SK-N-SH treated with all-trans-retinoic acid at 6 μM for 48 hours (cell line): ENCODE results near the gene EHD4.

Experiments used
- ATAC-seq: fragments of 200-7000 bp; cut with Tn5 transposase; 3 replicates; pipeline ENCODE4 v1.9.1; 2020; ENCODE audit warnings: mild to moderate bottlenecking, moderate library complexity
- BACH2 ChIP-seq: fragments of 250-450 bp; sonication (Bioruptor Pico); IDR thresholded peaks from 2 replicates; pipeline ENCODE4 v1.9.0; 2021; ENCODE audit warnings: mild to moderate bottlenecking, borderline replicate concordance
- ESRRG ChIP-seq: fragments of 250-450 bp; sonication (Bioruptor Pico); IDR thresholded peaks from 2 replicates; pipeline ENCODE4 v1.6.1; 2021; ENCODE audit warnings: mild to moderate bottlenecking
- GLIS3 ChIP-seq: fragments of 250-450 bp; sonication (Bioruptor Pico); IDR thresholded peaks from 2 replicates; pipeline ENCODE4 v1.5.0; 2020; ENCODE audit warnings: mild to moderate bottlenecking, moderate library complexity
- OSR1 ChIP-seq: fragments of 250-450 bp; sonication (Bioruptor Pico); IDR thresholded peaks from 2 replicates; pipeline ENCODE4 v1.8.0; 2022; ENCODE audit warnings: moderate library complexity, mild to moderate bottlenecking, inconsistent platforms
- PPARA ChIP-seq: fragments of 250-450 bp; sonication (Bioruptor Pico); IDR thresholded peaks from 2 replicates; pipeline ENCODE4 v1.5.0; 2020; ENCODE audit warnings: mild to moderate bottlenecking, borderline replicate concordance
- RARB ChIP-seq: fragments of 250-450 bp; sonication (Bioruptor Pico); IDR thresholded peaks from 2 replicates; pipeline ENCODE4 v1.8.0; 2021; ENCODE audit warnings: mild to moderate bottlenecking, moderate library complexity
- SNAI2 ChIP-seq: fragments of 250-450 bp; sonication (Bioruptor Pico); IDR thresholded peaks from 2 replicates; pipeline ENCODE4 v1.5.0; 2020; ENCODE audit warnings: mild to moderate bottlenecking, moderate library complexity
- TCF4 ChIP-seq: fragments of 250-450 bp; sonication (Bioruptor Pico); IDR thresholded peaks from 2 replicates; pipeline ENCODE4 v1.8.0; 2021; ENCODE audit warnings: mild to moderate bottlenecking, moderate library complexity, borderline replicate concordance
- TOX ChIP-seq: fragments of 250-450 bp; sonication (Bioruptor Pico); IDR thresholded peaks from 2 replicates; pipeline ENCODE4 v1.8.0; 2021; ENCODE audit warnings: mild to moderate bottlenecking, moderate library complexity, borderline replicate concordance
- ZC3H10 ChIP-seq: fragments of 250-450 bp; sonication (Bioruptor Pico); IDR thresholded peaks from 2 replicates; pipeline ENCODE4 v1.5.1; 2021; ENCODE audit warnings: mild to moderate bottlenecking, moderate library complexity
- ZFP3 ChIP-seq: fragments of 250-450 bp; sonication (Bioruptor Pico); IDR thresholded peaks from 2 replicates; pipeline ENCODE4 v1.5.0; 2020; ENCODE audit warnings: mild to moderate bottlenecking, moderate library complexity
- ZNF565 ChIP-seq: fragments of 450-650 bp; formaldehyde crosslinking; conservative IDR thresholded peaks from 2 replicates; pipeline ENCODE4 v1.5.0; 2020; ENCODE audit warnings: low read depth, mild to moderate bottlenecking, moderate library complexity
- ZNF8 ChIP-seq: fragments of 450-650 bp; formaldehyde crosslinking; IDR thresholded peaks from 2 replicates; pipeline ENCODE4 v1.5.0; 2020; ENCODE audit warnings: mild to moderate bottlenecking, moderate library complexity
- TF ChIP-seq, protein P1 (sequence below): fragments of 250-450 bp; sonication (Bioruptor Pico); IDR thresholded peaks from 2 replicates; pipeline ENCODE4 v1.8.0; 2020; ENCODE audit warnings: mild to moderate bottlenecking, moderate library complexity, borderline replicate concordance
- TF ChIP-seq, protein P2 (sequence below): fragments of 250-450 bp; sonication (Bioruptor Pico); IDR thresholded peaks from 2 replicates; pipeline ENCODE4 v1.5.1; 2020; ENCODE audit warnings: low read depth, mild to moderate bottlenecking, moderate library complexity
- TF ChIP-seq, protein P3 (sequence below): fragments of 250-450 bp; sonication (Bioruptor Pico); IDR thresholded peaks from 2 replicates; pipeline ENCODE4 v1.5.1; 2021; ENCODE audit warnings: mild to moderate bottlenecking, moderate library complexity
- TF ChIP-seq, protein P4 (sequence below): fragments of 250-450 bp; sonication (Bioruptor Pico); IDR thresholded peaks from 2 replicates; pipeline ENCODE4 v1.5.0; 2020; ENCODE audit warnings: mild to moderate bottlenecking, moderate library complexity
- TF ChIP-seq, protein P5 (sequence below): fragments of 250-450 bp; sonication (Bioruptor Pico); IDR thresholded peaks from 2 replicates; pipeline ENCODE4 v1.8.0; 2021; ENCODE audit warnings: low read depth, mild to moderate bottlenecking, moderate library complexity, borderline replicate concordance

The EHD4 gene

DNA sequence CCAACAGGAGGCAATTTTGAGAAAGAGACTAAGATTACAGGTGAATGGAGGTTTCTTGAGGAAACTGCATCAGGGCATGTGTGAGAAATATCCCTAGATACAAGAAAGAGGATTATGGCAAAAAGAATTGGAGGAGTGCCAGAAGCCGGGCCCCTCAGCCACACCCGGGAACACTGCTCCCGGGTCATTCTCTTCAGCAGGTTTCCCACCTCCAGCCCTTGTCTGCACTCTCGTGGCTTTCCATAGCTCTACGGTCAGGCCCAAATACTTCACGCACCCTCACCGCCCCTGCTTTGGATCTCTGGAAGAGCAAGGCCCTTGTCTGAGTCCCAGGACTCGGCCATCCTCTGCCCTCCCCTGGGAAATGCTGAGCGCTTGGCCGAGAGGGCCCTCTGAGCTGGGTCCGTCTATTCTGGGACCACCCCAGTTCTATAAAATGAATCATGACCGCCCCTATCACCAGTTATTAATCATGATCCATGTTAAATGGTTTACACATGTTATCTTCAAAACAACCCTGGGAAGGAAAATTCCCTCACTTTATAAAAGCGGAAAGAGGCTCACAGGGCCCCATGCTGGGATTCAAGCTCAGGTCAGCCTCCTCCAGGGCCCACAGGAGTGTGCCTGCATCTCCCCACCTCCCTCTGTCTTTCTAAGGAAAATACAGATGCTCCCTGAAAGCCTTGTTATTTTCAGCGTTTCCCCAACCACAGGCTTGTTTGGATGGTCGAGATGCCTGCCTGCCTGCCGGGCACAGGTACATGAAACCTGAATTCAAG is 39.7 kb downstream of the EHD4 start:
- TF ChIP-seq ZC3H10 (CRISPR knock-in tag) (no peak), ESRRG (CRISPR knock-in tag) (no peak), RARB (CRISPR knock-in tag) (no peak), BACH2 (CRISPR knock-in tag) (no peak), PPARA (CRISPR knock-in tag) (no peak), ZNF8 (CRISPR knock-in tag) (no peak), SNAI2 (no peak), GLIS3 (CRISPR knock-in tag) (no peak), OSR1 (CRISPR knock-in tag) (no peak), ZNF565 (CRISPR knock-in tag) (no peak), ZFP3 (CRISPR knock-in tag) (no peak), TCF4 (CRISPR knock-in tag) (no peak)
- TF ChIP-seq, protein P1, sequence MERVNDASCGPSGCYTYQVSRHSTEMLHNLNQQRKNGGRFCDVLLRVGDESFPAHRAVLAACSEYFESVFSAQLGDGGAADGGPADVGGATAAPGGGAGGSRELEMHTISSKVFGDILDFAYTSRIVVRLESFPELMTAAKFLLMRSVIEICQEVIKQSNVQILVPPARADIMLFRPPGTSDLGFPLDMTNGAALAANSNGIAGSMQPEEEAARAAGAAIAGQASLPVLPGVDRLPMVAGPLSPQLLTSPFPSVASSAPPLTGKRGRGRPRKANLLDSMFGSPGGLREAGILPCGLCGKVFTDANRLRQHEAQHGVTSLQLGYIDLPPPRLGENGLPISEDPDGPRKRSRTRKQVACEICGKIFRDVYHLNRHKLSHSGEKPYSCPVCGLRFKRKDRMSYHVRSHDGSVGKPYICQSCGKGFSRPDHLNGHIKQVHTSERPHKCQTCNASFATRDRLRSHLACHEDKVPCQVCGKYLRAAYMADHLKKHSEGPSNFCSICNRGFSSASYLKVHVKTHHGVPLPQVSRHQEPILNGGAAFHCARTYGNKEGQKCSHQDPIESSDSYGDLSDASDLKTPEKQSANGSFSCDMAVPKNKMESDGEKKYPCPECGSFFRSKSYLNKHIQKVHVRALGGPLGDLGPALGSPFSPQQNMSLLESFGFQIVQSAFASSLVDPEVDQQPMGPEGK (CRISPR knock-in tag): no peak
- TF ChIP-seq, protein P2, sequence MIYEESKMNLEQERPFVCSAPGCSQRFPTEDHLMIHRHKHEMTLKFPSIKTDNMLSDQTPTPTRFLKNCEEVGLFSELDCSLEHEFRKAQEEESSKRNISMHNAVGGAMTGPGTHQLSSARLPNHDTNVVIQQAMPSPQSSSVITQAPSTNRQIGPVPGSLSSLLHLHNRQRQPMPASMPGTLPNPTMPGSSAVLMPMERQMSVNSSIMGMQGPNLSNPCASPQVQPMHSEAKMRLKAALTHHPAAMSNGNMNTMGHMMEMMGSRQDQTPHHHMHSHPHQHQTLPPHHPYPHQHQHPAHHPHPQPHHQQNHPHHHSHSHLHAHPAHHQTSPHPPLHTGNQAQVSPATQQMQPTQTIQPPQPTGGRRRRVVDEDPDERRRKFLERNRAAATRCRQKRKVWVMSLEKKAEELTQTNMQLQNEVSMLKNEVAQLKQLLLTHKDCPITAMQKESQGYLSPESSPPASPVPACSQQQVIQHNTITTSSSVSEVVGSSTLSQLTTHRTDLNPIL (CRISPR knock-in tag): no peak
- TF ChIP-seq, protein P3, sequence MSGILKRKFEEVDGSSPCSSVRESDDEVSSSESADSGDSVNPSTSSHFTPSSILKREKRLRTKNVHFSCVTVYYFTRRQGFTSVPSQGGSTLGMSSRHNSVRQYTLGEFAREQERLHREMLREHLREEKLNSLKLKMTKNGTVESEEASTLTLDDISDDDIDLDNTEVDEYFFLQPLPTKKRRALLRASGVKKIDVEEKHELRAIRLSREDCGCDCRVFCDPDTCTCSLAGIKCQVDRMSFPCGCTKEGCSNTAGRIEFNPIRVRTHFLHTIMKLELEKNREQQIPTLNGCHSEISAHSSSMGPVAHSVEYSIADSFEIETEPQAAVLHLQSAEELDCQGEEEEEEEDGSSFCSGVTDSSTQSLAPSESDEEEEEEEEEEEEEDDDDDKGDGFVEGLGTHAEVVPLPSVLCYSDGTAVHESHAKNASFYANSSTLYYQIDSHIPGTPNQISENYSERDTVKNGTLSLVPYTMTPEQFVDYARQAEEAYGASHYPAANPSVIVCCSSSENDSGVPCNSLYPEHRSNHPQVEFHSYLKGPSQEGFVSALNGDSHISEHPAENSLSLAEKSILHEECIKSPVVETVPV (CRISPR knock-in tag): no peak
- TF ChIP-seq, protein P4, sequence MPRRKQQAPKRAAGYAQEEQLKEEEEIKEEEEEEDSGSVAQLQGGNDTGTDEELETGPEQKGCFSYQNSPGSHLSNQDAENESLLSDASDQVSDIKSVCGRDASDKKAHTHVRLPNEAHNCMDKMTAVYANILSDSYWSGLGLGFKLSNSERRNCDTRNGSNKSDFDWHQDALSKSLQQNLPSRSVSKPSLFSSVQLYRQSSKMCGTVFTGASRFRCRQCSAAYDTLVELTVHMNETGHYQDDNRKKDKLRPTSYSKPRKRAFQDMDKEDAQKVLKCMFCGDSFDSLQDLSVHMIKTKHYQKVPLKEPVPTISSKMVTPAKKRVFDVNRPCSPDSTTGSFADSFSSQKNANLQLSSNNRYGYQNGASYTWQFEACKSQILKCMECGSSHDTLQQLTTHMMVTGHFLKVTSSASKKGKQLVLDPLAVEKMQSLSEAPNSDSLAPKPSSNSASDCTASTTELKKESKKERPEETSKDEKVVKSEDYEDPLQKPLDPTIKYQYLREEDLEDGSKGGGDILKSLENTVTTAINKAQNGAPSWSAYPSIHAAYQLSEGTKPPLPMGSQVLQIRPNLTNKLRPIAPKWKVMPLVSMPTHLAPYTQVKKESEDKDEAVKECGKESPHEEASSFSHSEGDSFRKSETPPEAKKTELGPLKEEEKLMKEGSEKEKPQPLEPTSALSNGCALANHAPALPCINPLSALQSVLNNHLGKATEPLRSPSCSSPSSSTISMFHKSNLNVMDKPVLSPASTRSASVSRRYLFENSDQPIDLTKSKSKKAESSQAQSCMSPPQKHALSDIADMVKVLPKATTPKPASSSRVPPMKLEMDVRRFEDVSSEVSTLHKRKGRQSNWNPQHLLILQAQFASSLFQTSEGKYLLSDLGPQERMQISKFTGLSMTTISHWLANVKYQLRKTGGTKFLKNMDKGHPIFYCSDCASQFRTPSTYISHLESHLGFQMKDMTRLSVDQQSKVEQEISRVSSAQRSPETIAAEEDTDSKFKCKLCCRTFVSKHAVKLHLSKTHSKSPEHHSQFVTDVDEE (CRISPR knock-in tag): no peak
- no peak for ATAC-seq

DNA sequence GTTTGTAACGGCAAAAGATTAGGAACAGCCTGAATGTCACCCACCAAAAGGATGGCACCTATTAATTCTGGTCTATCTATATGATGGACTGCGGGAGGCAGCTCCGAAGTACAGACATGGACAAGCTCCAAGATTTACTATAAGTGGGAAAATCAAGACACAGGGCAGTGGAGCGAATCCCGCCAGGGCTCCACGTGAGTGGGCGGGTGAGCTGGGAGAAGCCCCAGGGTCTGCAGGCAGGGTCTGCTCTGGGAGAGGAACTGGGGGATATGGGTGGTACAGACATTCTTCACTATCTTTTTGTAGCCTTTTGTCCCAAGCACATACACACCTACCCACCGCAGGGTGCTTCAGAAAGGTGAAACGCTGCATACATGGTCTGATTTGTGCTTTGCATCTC is 40.3 kb downstream of the EHD4 start:
- ATAC-seq: no peak
- TF ChIP-seq TOX (CRISPR knock-in tag) (no peak), ESRRG (CRISPR knock-in tag) (no peak), PPARA (CRISPR knock-in tag) (no peak), GLIS3 (CRISPR knock-in tag) (no peak), TCF4 (CRISPR knock-in tag) (no peak), BACH2 (CRISPR knock-in tag) (no peak), ZNF565 (CRISPR knock-in tag) (no peak)
- TF ChIP-seq, protein P5, sequence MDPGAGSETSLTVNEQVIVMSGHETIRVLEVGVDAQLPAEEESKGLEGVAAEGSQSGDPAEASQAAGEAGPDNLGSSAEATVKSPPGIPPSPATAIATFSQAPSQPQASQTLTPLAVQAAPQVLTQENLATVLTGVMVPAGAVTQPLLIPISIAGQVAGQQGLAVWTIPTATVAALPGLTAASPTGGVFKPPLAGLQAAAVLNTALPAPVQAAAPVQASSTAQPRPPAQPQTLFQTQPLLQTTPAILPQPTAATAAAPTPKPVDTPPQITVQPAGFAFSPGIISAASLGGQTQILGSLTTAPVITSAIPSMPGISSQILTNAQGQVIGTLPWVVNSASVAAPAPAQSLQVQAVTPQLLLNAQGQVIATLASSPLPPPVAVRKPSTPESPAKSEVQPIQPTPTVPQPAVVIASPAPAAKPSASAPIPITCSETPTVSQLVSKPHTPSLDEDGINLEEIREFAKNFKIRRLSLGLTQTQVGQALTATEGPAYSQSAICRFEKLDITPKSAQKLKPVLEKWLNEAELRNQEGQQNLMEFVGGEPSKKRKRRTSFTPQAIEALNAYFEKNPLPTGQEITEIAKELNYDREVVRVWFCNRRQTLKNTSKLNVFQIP: no peak
- TF ChIP-seq, protein P1 (CRISPR knock-in tag): no peak
